Keratinocyte (primary cell): ENCODE data around the gene SERPINA10. TPM values are rescaled to one million over a fixed set of nuclear protein-coding genes. Genes with fewer than 3 reads are reported as not detected.
A peak's percentile ranks its signal among the peaks of the same experiment; 100 is the strongest.

Experiments used
- DNase-seq: peaks from one replicate; pipeline ENCODE4 v3.0.0-alpha.2; 2011; ENCODE audit warnings: low read depth, missing footprints, low spot score
- FAIRE-seq: peaks from 2 replicates; lab custom pipeline; 2011; peaks lifted over from hg19 to GRCh38; lab: Jason Lieb, UNC
- H2AFZ ChIP-seq: 2 replicates; pipeline ENCODE4 v1.6.0; 2012; ENCODE audit warnings: low read length, control low read depth, inconsistent platforms; ENCODE audit not compliant: control insufficient read depth
- H3K27ac ChIP-seq: 2 replicates; pipeline ENCODE4 v1.5.1; 2011; ENCODE audit warnings: low read length; ENCODE audit not compliant: control insufficient read depth, insufficient read depth
- H3K27me3 ChIP-seq: 3 replicates; pipeline ENCODE4 v1.6.0; 2011; ENCODE audit warnings: low read length; ENCODE audit not compliant: control insufficient read depth, insufficient read depth; ENCODE audit errors: extremely low read depth
- H3K36me3 ChIP-seq, 2 experiments: 2 replicates in 1 of 2; 3 replicates in 1 of 2; pipeline ENCODE4 v1.5.1; 2011; ENCODE audit warnings: low read length in 2 of 2, mild to moderate bottlenecking in 1 of 2; ENCODE audit not compliant: control insufficient read depth in 2 of 2, insufficient read depth in 2 of 2; ENCODE audit errors: extremely low read depth in 1 of 2
- H3K4me1 ChIP-seq: 3 replicates; pipeline ENCODE4 v1.5.1; 2011; ENCODE audit warnings: low read length; ENCODE audit not compliant: control insufficient read depth, insufficient read depth; ENCODE audit errors: extremely low read depth
- H3K4me2 ChIP-seq: 3 replicates; pipeline ENCODE4 v1.6.0; 2011; ENCODE audit warnings: low read depth, low read length; ENCODE audit not compliant: control insufficient read depth, insufficient read depth; ENCODE audit errors: extremely low read depth
- H3K4me3 ChIP-seq, 3 experiments: fragments of 200-600 bp in 1 of 3; sonication (generic) in 1 of 3; 2 replicates in 2 of 3; 3 replicates in 1 of 3; pipeline ENCODE4 v1.5.1; 2011 to 2016; ENCODE audit warnings: low read length in 3 of 3, mild to moderate bottlenecking in 3 of 3, control low read depth in 2 of 3, inconsistent platforms in 1 of 3, low read depth in 1 of 3, mixed read lengths in 1 of 3, mixed run types in 1 of 3, moderate library complexity in 1 of 3; ENCODE audit not compliant: control insufficient read depth in 2 of 3, insufficient read depth in 2 of 3; ENCODE audit errors: extremely low read depth in 1 of 3
- H3K79me2 ChIP-seq: 2 replicates; pipeline ENCODE4 v1.6.0; 2012; ENCODE audit warnings: low read length; ENCODE audit not compliant: control insufficient read depth, insufficient read depth
- H3K9ac ChIP-seq: 3 replicates; pipeline ENCODE4 v1.6.0; 2011; ENCODE audit warnings: low read length; ENCODE audit not compliant: control insufficient read depth, insufficient read depth; ENCODE audit errors: extremely low read depth
- H3K9me1 ChIP-seq: 3 replicates; pipeline ENCODE4 v1.6.0; 2011; ENCODE audit warnings: low read length; ENCODE audit not compliant: control insufficient read depth, insufficient read depth; ENCODE audit errors: extremely low read depth
- H3K9me3 ChIP-seq: 2 replicates; pipeline ENCODE4 v1.5.1; 2012; ENCODE audit warnings: low read depth, low read length; ENCODE audit not compliant: control insufficient read depth
- H4K20me1 ChIP-seq: 3 replicates; pipeline ENCODE4 v1.6.0; 2011; ENCODE audit warnings: low read length; ENCODE audit not compliant: control insufficient read depth, insufficient read depth; ENCODE audit errors: extremely low read depth
- CTCF ChIP-seq, 3 experiments: IDR thresholded peaks in 1 of 3; conservative IDR thresholded peaks in 1 of 3; optimal IDR thresholded peaks in 1 of 3; 2 replicates in 2 of 3; 3 replicates in 1 of 3; pipeline versions ENCODE3 to v1.5.1; 2011; ENCODE audit warnings: low read length in 3 of 3, mild to moderate bottlenecking in 3 of 3, moderate library complexity in 2 of 3, control low read depth in 1 of 3, inconsistent platforms in 1 of 3; ENCODE audit not compliant: insufficient read depth in 2 of 3; ENCODE audit errors: extremely low read depth in 1 of 3
- EZH2 ChIP-seq: IDR thresholded peaks from one replicate; pipeline ENCODE4 v1.6.1; 2012; ENCODE audit warnings: inconsistent platforms, mild to moderate bottlenecking, low read length, moderate library complexity
- dilution Hi-C: fragments of 300-500 bp; cut with MboI; formaldehyde crosslinking; loops from one replicate; pipeline ENCODE4 v1.7.0; 2020; ENCODE audit warnings: low sequenced_read_pairs; ENCODE audit not compliant: extremely low pct_ligation_motif_present
- polyA plus RNA-seq, 5 experiments: library from polyadenylated mRNA; depleted of rRNA in 3 of 5; stranded (reverse) in 3 of 5; stranded (forward) in 1 of 5; unstranded in 1 of 5; fragments of >200 nt; gene quantifications; 1 replicate in 1 of 5; 2 replicates in 3 of 5; 3 replicates in 1 of 5; pipeline versions ENCODE4 v1.2.1 to v1.2.3, GENCODE V29; 2011 to 2012; ENCODE audit warnings: missing spikeins in 2 of 5, low read depth in 1 of 5, low replicate concordance in 1 of 5

The SERPINA10 gene
- polyA plus RNA-seq, 1 donor (not counting 4 experiments of a cell fraction or from before 2014, with no cell fraction given), result not detected

- no peak for FAIRE-seq
- TF ChIP-seq EZH2, result no peak
- DNase-seq, result no peak
- Histone ChIP-seq H3K36me3 (no peaks in the 10 kb centered on the region), H3K4me3 (no peak overlapping the region), H3K79me2 (no peaks in the 10 kb centered on the region), H3K27me3 (no peaks in the 10 kb centered on the region), H2AFZ (no peak overlapping the region), H3K9me3 (no peaks in the 10 kb centered on the region), H3K9me1 (no peaks in the 10 kb centered on the region), H3K4me1 (peaks cover 20% of the 10 kb centered on the region), H3K27ac (no peak overlapping the region), H3K9ac (no peak overlapping the region), H4K20me1 (no peaks in the 10 kb centered on the region), H3K4me2 (no peak overlapping the region)
- dilution Hi-C loops, result no loop called here
Observed at GRCh38 chr14:94313991-94314655, 21.1 kb upstream of the SERPINA10 start.

- peak overlapping the region; percentile 46 for H3K9ac ChIP-seq
- H3K4me1 ChIP-seq, result peaks cover 20% of the 10 kb centered on the region
- H3K4me2 ChIP-seq, result peak overlapping the region; percentile 52
- no peaks in the 10 kb centered on the region for H3K9me3 ChIP-seq
- H3K9me1 ChIP-seq, result no peaks in the 10 kb centered on the region
- DNase-seq (no peak), FAIRE-seq (peak; percentile 97)
- H3K27ac ChIP-seq, result peak overlapping the region; percentile 69
- H2AFZ ChIP-seq, result peak overlapping the region; percentile 16
- dilution Hi-C loops, result no loop called here
- no peaks in the 10 kb centered on the region for H3K36me3 ChIP-seq
- TF ChIP-seq CTCF (optimal IDR thresholded peaks at IDR 0.05 in 1 of 3, IDR thresholded peaks at IDR 0.05 in 1 of 3, conservative IDR thresholded peaks at IDR 0.05 in 1 of 3; ENCODE audit: extremely low read depth in 1 of 3, insufficient read depth in 2 of 3, low read length in 3 of 3) (peak in 1 of 3 experiments; percentile 34), EZH2 (no peak)
- H3K27me3 ChIP-seq, result no peaks in the 10 kb centered on the region
- no peak overlapping the region for H3K4me3 ChIP-seq
- no peaks in the 10 kb centered on the region for H3K79me2 ChIP-seq
- H4K20me1 ChIP-seq, result no peaks in the 10 kb centered on the region
Observed at GRCh38 chr14:94312481-94313246, 19.6 kb upstream of the SERPINA10 start.
